ENCODE results near the gene ZFP28. TPM values are rescaled to one million over a fixed set of nuclear protein-coding genes. Genes with fewer than 3 reads are reported as not detected.

ZFP28 gene
- total RNA-seq, 1 experiment from 2014 or later = 0.05 TPM

GRCh38 chr19:56595548-56595899, 56.8 kb downstream of the ZFP28 start:
- DNase-seq (ENCODE audit: low read depth) = no peak

- no peak for DNase-seq (ENCODE audit: low read depth)
Observed at GRCh38 chr19:56596676-56597075, 57.9 kb downstream of the ZFP28 start.

GRCh38 chr19:56597696-56598095, 58.9 kb downstream of the ZFP28 start:
- no peak for DNase-seq (ENCODE audit: low read depth)

GRCh38 chr19:56601375-56601774, 62.6 kb downstream of the ZFP28 start:
- no peak for DNase-seq (ENCODE audit: low read depth)

- DNase-seq (ENCODE audit: low read depth) = no peak
Observed at GRCh38 chr19:56603829-56604228, 65.1 kb downstream of the ZFP28 start.

Other genes with a start within 250 kb of the ZFP28 start
- 17.5 and 18.9 TPM in 2 replicates for gene ZSCAN5A, start 224.1 kb upstream of the ZFP28 start, total RNA-seq (2014; rRNA removed; shearing (Covaris generic))
- gene ZNF582, start 145.4 kb upstream of the ZFP28 start, total RNA-seq (2014; rRNA removed; shearing (Covaris generic)) = 0.06 and 0.53 TPM in 2 replicates
- 4.5 and 6.0 TPM in 2 replicates for gene ZNF583, start 134.6 kb upstream of the ZFP28 start, total RNA-seq (2014; rRNA removed; shearing (Covaris generic))
- gene ZNF667, start 61.6 kb upstream of the ZFP28 start, total RNA-seq (2014; rRNA removed; shearing (Covaris generic)) = 0.06 TPM in 1 of 2 replicates, not detected in the other
- gene ZNF471, start 31.1 kb upstream of the ZFP28 start, total RNA-seq (2014; rRNA removed; shearing (Covaris generic)) = not detected in 2 replicates
- gene ZNF470, start 28.5 kb downstream of the ZFP28 start, total RNA-seq (2014; rRNA removed; shearing (Covaris generic)) = 0.20 and 0.47 TPM in 2 replicates
- gene ZNF71, start 56.4 kb downstream of the ZFP28 start, total RNA-seq (2014; rRNA removed; shearing (Covaris generic)) = 4.0 and 4.9 TPM in 2 replicates
- gene SMIM17, start 104.2 kb downstream of the ZFP28 start, total RNA-seq (2014; rRNA removed; shearing (Covaris generic)) = not detected in 2 replicates
- gene ZNF835, start 132.8 kb downstream of the ZFP28 start, total RNA-seq (2014; rRNA removed; shearing (Covaris generic)) = 0.05 and 0.30 TPM in 2 replicates